Activated gamma-delta T cell treated with Interleukin-2 at 50 U/mL for 16 hours (primary cell): Measurements from ENCODE around the gene STX12.
"Not testable (repeated sequence)": the region's sequence is repeated elsewhere in the genome, so short reads cannot be mapped to it uniquely, and the experiment has no call there.

Source experiments
- DNase-seq: peaks from one replicate; pipeline ENCODE4 v3.0.0-alpha.2; 2020

The STX12 gene

GRCh38 chr1:27776276-27776675, 3.3 kb downstream of the STX12 start:
- DNase-seq = not testable (repeated sequence)

GRCh38 chr1:27778056-27778455, 5.0 kb downstream of the STX12 start:
- DNase-seq = no peak

- DNase-seq = no peak
These were observed 6.1 kb downstream of the STX12 start for GRCh38 chr1:27779122-27779521.

- DNase-seq = no peak
These were observed 9.9 kb downstream of the STX12 start for GRCh38 chr1:27782950-27783349.

GRCh38 chr1:27784700-27785099, 11.7 kb downstream of the STX12 start:
- no peak for DNase-seq

GRCh38 chr1:27785781-27786455, 12.9 kb downstream of the STX12 start:
- no peak for DNase-seq

GRCh38 chr1:27787895-27788294, 14.9 kb downstream of the STX12 start:
- no peak for DNase-seq

- DNase-seq = no peak
These were observed 16.6 kb downstream of the STX12 start for GRCh38 chr1:27789540-27790041.

GRCh38 chr1:27790270-27790669, 17.3 kb downstream of the STX12 start:
- not testable (repeated sequence) for DNase-seq

- no peak for DNase-seq
These were observed 22.6 kb downstream of the STX12 start for GRCh38 chr1:27795601-27796000.

- DNase-seq = no peak
These were observed 31.8 kb downstream of the STX12 start for GRCh38 chr1:27804791-27805190.

GRCh38 chr1:27806758-27807157, 33.7 kb downstream of the STX12 start:
- no peak for DNase-seq

- DNase-seq = no peak
These were observed 34.4 kb downstream of the STX12 start for GRCh38 chr1:27807385-27807784.

- DNase-seq = not testable (repeated sequence)
These were observed 35.1 kb downstream of the STX12 start for GRCh38 chr1:27808131-27808530.

- no peak for DNase-seq
These were observed 36.9 kb downstream of the STX12 start for GRCh38 chr1:27809883-27810282.

GRCh38 chr1:27811741-27812500, 38.9 kb downstream of the STX12 start:
- DNase-seq = no peak

GRCh38 chr1:27816921-27817630, 44.1 kb downstream of the STX12 start:
- DNase-seq = no peak

GRCh38 chr1:27821761-27822315, 48.8 kb downstream of the STX12 start:
- DNase-seq = no peak

GRCh38 chr1:27823784-27824183, 50.8 kb downstream of the STX12 start:
- DNase-seq = no peak

- DNase-seq = no peak
These were observed 51.4 kb downstream of the STX12 start for GRCh38 chr1:27824411-27824810.

GRCh38 chr1:27829339-27829960, 56.4 kb downstream of the STX12 start:
- not testable (repeated sequence) for DNase-seq

- DNase-seq = peak; percentile 84
These were observed 57.8 kb downstream of the STX12 start, which contains the start of gene PPP1R8 for GRCh38 chr1:27830621-27831440. Gene PPP1R8 (plus strand): TSS chr1:27830782. CDS start chr1:27830836, 54 bp downstream.
